ENCODE results near the gene CX3CR1. TPM values are rescaled to one million over a fixed set of nuclear protein-coding genes. Genes with fewer than 3 reads are reported as not detected.
A peak's percentile ranks its signal among the peaks of the same experiment; 100 is the strongest.

CX3CR1 gene
- total and polyA plus RNA-seq, 2 of the 4 experiments (the other 2 are of a cell fraction) = not detected

DNA sequence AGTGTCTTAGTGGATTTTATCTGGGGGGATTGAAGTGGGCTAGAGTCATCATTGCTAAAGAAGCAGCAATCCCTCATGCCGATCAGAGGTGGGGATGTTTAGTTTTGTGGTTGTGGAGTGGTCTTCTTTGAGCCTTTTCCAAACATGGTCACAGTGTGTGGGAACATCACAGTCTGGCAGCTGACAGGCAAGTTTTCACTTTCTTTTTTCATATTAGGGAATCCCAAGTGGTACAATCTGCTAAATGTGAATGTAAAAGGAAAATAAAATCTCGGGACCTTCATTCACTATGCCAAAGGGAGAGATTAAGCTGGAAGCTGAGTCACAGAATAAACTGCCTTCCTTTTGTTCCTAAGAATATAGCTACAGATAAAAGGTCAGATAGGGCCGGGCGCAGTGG lies 10.4 kb upstream of the CX3CR1 start:
- no peaks in the 10 kb centered on the region for H3K9me3 ChIP-seq (ENCODE audit: control insufficient read depth, insufficient read depth, low read length)
- H3K4me3 ChIP-seq (ENCODE audit: insufficient read depth, low read depth, low read length) = no peak overlapping the region
- BruUV-seq (replicated peaks) = no TSS peak
- no peak overlapping the region for H3K14ac ChIP-seq (replicated peaks; ENCODE audit: low read depth, low read length)
- intact Hi-C loops (cut with micrococcal nuclease) = no loop called here
- dilution Hi-C loops (cut with HindIII; ENCODE audit: low sequenced_read_pairs, unreplicated experiment) = no loop called here
- no peak overlapping the region for H4K91ac ChIP-seq (ENCODE audit: insufficient read depth, low read depth, low read length)
- no peaks in the 10 kb centered on the region for H3K79me1 ChIP-seq (ENCODE audit: low read depth in 1 of 2, low read length in 2 of 2)
- peak overlapping the region; percentile 65 for H2AFZ ChIP-seq (replicated peaks; ENCODE audit: low read length, poor library complexity)
- ChIA-PET POLR2A (ENCODE audit: unreplicated experiment) (no interaction called here), CTCF (interaction anchor here (1.0 to 4.4 kb wide), 2 partner anchors 99 to 164 kb away, joined by 3 to 41 read pairs; no protein-coding TSS in a partner anchor)
- no peak for ATAC-seq (ENCODE audit: low read depth)
- no peak overlapping the region for H3K9ac ChIP-seq (ENCODE audit: low read depth, low read length)
- WGBS, 2 experiments (ENCODE audit: extremely low coverage in 2 of 2, insufficient read length in 1 of 2) = no CpG with 5 or more reads among the region's 4 CpGs
- H2BK20ac ChIP-seq (ENCODE audit: low read depth, low read length) = no peak overlapping the region
- no peaks in the 10 kb centered on the region for H3K9me1 ChIP-seq (ENCODE audit: insufficient read depth, low read length)
- no peak overlapping the region for H4K8ac ChIP-seq (ENCODE audit: low read depth in 2 of 2, low read length in 2 of 2)
- no peak for DNase-seq
- no peak overlapping the region for H2BK120ac ChIP-seq (ENCODE audit: low read depth, low read length)
- no peaks in the 10 kb centered on the region; the same call in 1 of the 2 replicates for H4K20me1 ChIP-seq (ENCODE audit: insufficient read depth, low read length)
- H3K4ac ChIP-seq (ENCODE audit: low read depth, low read length) = no peak overlapping the region
- H3K56ac ChIP-seq (ENCODE audit: extremely low read depth, insufficient read depth, low read length) = no peak overlapping the region
- no peaks in the 10 kb centered on the region for H3K27me3 ChIP-seq (ENCODE audit: control insufficient read depth, insufficient read depth, low read length)
- H2BK5ac ChIP-seq (ENCODE audit: low read depth, low read length, poor library complexity, severe bottlenecking) = no peak overlapping the region
- H3K27ac ChIP-seq (ENCODE audit: insufficient read depth, low read length) = no peak overlapping the region
- H3K4me2 ChIP-seq (ENCODE audit: low read depth, low read length) = no peak overlapping the region
- H3K18ac ChIP-seq (ENCODE audit: low read depth, low read length) = no peak overlapping the region
- no peak overlapping the region; the same call in 1 of the 2 replicates for H3K23ac ChIP-seq (ENCODE audit: low read depth, low read length)
- H3K36me3 ChIP-seq (ENCODE audit: control insufficient read depth, insufficient read depth, low read length) = no peaks in the 10 kb centered on the region
- no peak overlapping the region for H2AK9ac ChIP-seq (replicated peaks; ENCODE audit: low read depth, low read length, poor library complexity)
- H4K5ac ChIP-seq (ENCODE audit: low read depth, low read length) = no peak overlapping the region
- no peaks in the 10 kb centered on the region for H3K4me1 ChIP-seq (ENCODE audit: control insufficient read depth, insufficient read depth, low read length)
- in situ Hi-C loops (cut with MboI; ENCODE audit: low sequenced_read_pairs) = no loop called here
- H2AK5ac ChIP-seq (ENCODE audit: low read depth, low read length) = no peak overlapping the region
- no peak overlapping the region for H2BK15ac ChIP-seq (ENCODE audit: low read depth, low read length)
- TF ChIP-seq CTCF (conservative IDR thresholded peaks at IDR 0.05; ENCODE audit: low read depth, low read length) = no peak
